B cell (primary cell): Measurements from ENCODE around the gene ADRA2A. TPM values are rescaled to one million over a fixed set of nuclear protein-coding genes. Genes with fewer than 3 reads are reported as not detected.

ENCODE experiments used
- ATAC-seq: fragments of 200-7000 bp; cut with Tn5 transposase; one replicate; pipeline ENCODE4 v1.10.0; 2021; ENCODE audit warnings: low read depth, mild to moderate bottlenecking, moderate number of reproducible peaks, moderate library complexity
- CTCF ChIA-PET: fragments of 350-600 bp; sonication (Branson Sonifier 250); formaldehyde crosslinking; loops from one replicate; lab custom pipeline; 2021; ENCODE audit warnings: antibody characterized with exemption, inconsistent platforms; lab: Charles Lee
- POLR2A ChIA-PET: fragments of 350-600 bp; sonication (Branson Sonifier 250); formaldehyde crosslinking; loops from one replicate; lab custom pipeline; 2021; ENCODE audit warnings: antibody characterized with exemption; lab: Charles Lee
- DNase-seq: peaks from one replicate; pipeline ENCODE4 v3.0.0; 2013
- H2AFZ ChIP-seq: 2 replicates; pipeline ENCODE4 v1.6.1; 2012; ENCODE audit warnings: mild to moderate bottlenecking, low read depth, low read length; ENCODE audit not compliant: insufficient read depth, poor library complexity, severe bottlenecking
- H3K27ac ChIP-seq, 2 donors: 1 replicate in 1 of 2; 2 replicates in 1 of 2; pipeline ENCODE4 v1.5.1; 2012 to 2013; ENCODE audit warnings: low read length in 2 of 2, mild to moderate bottlenecking in 2 of 2, moderate library complexity in 1 of 2
- H3K27me3 ChIP-seq, 4 experiments: fragments of 200-600 bp in 1 of 4; sonication (generic) in 1 of 4; replicated peaks in 1 of 4; 1 replicate in 2 of 4; 2 replicates in 2 of 4; pipeline versions ENCODE4 v1.6.1 to v1.7.0; 2013 to 2016; ENCODE audit warnings: low read length in 3 of 4, mild to moderate bottlenecking in 2 of 4, mixed read lengths in 1 of 4, moderate library complexity in 1 of 4; ENCODE audit not compliant: insufficient read depth in 4 of 4, control insufficient read depth in 3 of 4; ENCODE audit errors: control extremely low read depth in 1 of 4
- H3K36me3 ChIP-seq, 2 experiments: replicated peaks in 1 of 2; 1 replicate in 1 of 2; 2 replicates in 1 of 2; pipeline versions ENCODE4 v1.6.1 to v1.7.1; 2013; ENCODE audit warnings: low read length in 1 of 2; ENCODE audit not compliant: insufficient read depth in 2 of 2, control insufficient read depth in 1 of 2; ENCODE audit errors: control extremely low read depth in 1 of 2, extremely low read depth in 1 of 2
- H3K4me1 ChIP-seq, 2 donors: fragments of 200-600 bp in 1 of 2; sonication (generic) in 1 of 2; 1 replicate in 1 of 2; 2 replicates in 1 of 2; pipeline versions ENCODE4 v1.5.1 to v1.6.1; 2013 to 2017; ENCODE audit warnings: low read length in 2 of 2; ENCODE audit not compliant: control insufficient read depth in 2 of 2, insufficient read depth in 2 of 2
- H3K4me2 ChIP-seq: replicated peaks from 2 replicates; pipeline ENCODE3; 2012; ENCODE audit warnings: mild to moderate bottlenecking, low read depth, low read length; ENCODE audit not compliant: poor library complexity, severe bottlenecking
- H3K4me3 ChIP-seq, 5 experiments: fragments of 200-600 bp in 1 of 5; sonication (generic) in 1 of 5; 1 replicate in 3 of 5; 2 replicates in 2 of 5; pipeline versions ENCODE4 v1.5.1 to v1.7.0; 2011 to 2016; ENCODE audit warnings: low read length in 4 of 5, mild to moderate bottlenecking in 4 of 5, low read depth in 2 of 5, control low read depth in 1 of 5, moderate library complexity in 1 of 5; ENCODE audit not compliant: insufficient read depth in 1 of 5; ENCODE audit errors: control extremely low read depth in 1 of 5, extremely low read depth in 1 of 5
- H3K79me2 ChIP-seq: fragments of 200-600 bp; sonication (generic); one replicate; pipeline ENCODE4 v1.6.0; 2016; ENCODE audit warnings: low read length; ENCODE audit not compliant: control insufficient read depth, insufficient read depth
- H3K9ac ChIP-seq: fragments of 200-600 bp; sonication (generic); 2 replicates; pipeline ENCODE4 v1.6.1; 2017; ENCODE audit warnings: mild to moderate bottlenecking, low read length, moderate library complexity
- H3K9me3 ChIP-seq, 3 donors: one replicate each; pipeline versions ENCODE4 v1.6.1 to v1.7.1; 2013; ENCODE audit warnings: low read length in 2 of 3; ENCODE audit not compliant: control insufficient read depth in 2 of 3, insufficient read depth in 1 of 3; ENCODE audit errors: control extremely low read depth in 1 of 3
- H4K20me1 ChIP-seq: 2 replicates; pipeline ENCODE4 v1.6.0; 2012; ENCODE audit warnings: mild to moderate bottlenecking, low read length; ENCODE audit not compliant: insufficient read depth, control insufficient read depth, poor library complexity, severe bottlenecking
- H3K27ac Mint-ChIP-seq: one replicate; pipeline ENCODE4 v1.8.0; 2021; ENCODE audit warnings: mixed read lengths
- H3K27me3 Mint-ChIP-seq: one replicate; pipeline ENCODE4 v1.8.0; 2021; ENCODE audit warnings: mixed read lengths
- H3K4me1 Mint-ChIP-seq: one replicate; pipeline ENCODE4 v1.8.0; 2021; ENCODE audit warnings: mixed read lengths
- H3K4me3 Mint-ChIP-seq: one replicate; pipeline ENCODE4 v1.8.0; 2021; ENCODE audit warnings: mixed read lengths
- H3K9me3 Mint-ChIP-seq: one replicate; pipeline ENCODE4 v1.8.0; 2022; ENCODE audit warnings: mixed read lengths; ENCODE audit not compliant: insufficient read depth
- EZH2 ChIP-seq: IDR thresholded peaks from 2 replicates; pipeline ENCODE4 v1.6.1; 2012; ENCODE audit warnings: borderline replicate concordance, low read depth, mild to moderate bottlenecking, moderate library complexity, low read length; ENCODE audit not compliant: insufficient read depth, poor library complexity, severe bottlenecking
- intact Hi-C: fragments of 100-400 bp; cut with micrococcal nuclease; formaldehyde crosslinking; loops from one replicate; pipeline ENCODE4 v1.10.0; 2022
- polyA plus RNA-seq: library from polyadenylated mRNA; depleted of rRNA; stranded (reverse); fragments of >200 nt; gene quantifications from 2 replicates; pipeline ENCODE4 v1.2.3, GENCODE V29; 2012
- total RNA-seq, 2 donors: library from RNA; stranded (reverse); fragments of 120-200 nt in 1 of 2; gene quantifications; 1 replicate in 1 of 2; 2 replicates in 1 of 2; pipeline versions ENCODE4 v1.2.3 to v1.2.4, GENCODE V29; 2013 to 2022
- TF ChIP-seq, protein P1 (sequence below): fragments of 200-600 bp; IDR thresholded peaks from one replicate; pipeline ENCODE4 v1.8.0; 2022; ENCODE audit warnings: antibody characterized with exemption, mild to moderate bottlenecking

ADRA2A gene
- total and polyA plus RNA-seq, 2 donors (not counting 1 experiment from before 2014, with no cell fraction given), result 0.01 TPM; not detected in 1

DNA sequence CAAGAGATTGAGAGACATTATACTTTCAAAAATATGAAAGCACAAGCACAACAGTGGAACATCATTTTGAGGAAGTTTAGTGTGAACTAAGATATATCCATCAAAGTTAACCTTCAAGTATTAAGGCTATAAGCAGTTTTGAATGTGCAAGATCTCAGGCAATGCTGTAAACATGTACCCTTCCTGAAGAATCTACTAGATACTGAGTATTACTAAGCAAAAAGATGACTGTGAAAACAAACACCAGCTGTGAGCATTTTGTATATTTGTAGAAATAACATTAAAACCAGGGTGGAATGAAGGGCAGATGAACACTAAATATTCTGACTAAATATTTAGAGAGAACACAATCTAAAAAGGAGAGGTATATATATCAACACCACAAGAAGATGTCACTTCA is 41.3 kb upstream of the ADRA2A start:
- TF ChIP-seq, protein P1, sequence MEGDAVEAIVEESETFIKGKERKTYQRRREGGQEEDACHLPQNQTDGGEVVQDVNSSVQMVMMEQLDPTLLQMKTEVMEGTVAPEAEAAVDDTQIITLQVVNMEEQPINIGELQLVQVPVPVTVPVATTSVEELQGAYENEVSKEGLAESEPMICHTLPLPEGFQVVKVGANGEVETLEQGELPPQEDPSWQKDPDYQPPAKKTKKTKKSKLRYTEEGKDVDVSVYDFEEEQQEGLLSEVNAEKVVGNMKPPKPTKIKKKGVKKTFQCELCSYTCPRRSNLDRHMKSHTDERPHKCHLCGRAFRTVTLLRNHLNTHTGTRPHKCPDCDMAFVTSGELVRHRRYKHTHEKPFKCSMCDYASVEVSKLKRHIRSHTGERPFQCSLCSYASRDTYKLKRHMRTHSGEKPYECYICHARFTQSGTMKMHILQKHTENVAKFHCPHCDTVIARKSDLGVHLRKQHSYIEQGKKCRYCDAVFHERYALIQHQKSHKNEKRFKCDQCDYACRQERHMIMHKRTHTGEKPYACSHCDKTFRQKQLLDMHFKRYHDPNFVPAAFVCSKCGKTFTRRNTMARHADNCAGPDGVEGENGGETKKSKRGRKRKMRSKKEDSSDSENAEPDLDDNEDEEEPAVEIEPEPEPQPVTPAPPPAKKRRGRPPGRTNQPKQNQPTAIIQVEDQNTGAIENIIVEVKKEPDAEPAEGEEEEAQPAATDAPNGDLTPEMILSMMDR, result no peak
- TF ChIP-seq EZH2, result no peak
- POLR2A ChIA-PET, result no interaction called here
- Histone ChIP-seq H3K36me3 (no peaks in the 10 kb centered on the region), H2AFZ (no peak overlapping the region), H3K9ac (no peak overlapping the region), H3K9me3 (peaks cover 10 to 34% (median 33%) of the 10 kb centered on the region in 3 donors), H3K79me2 (no peaks in the 10 kb centered on the region), H3K4me3 (no peak overlapping the region), H3K4me2 (no peak overlapping the region), H4K20me1 (no peaks in the 10 kb centered on the region), H3K4me1 (no peaks in the 10 kb centered on the region), H3K27me3 (no peaks in the 10 kb centered on the region), H3K27ac (no peak overlapping the region)
- no peak overlapping the region for H3K27ac Mint-ChIP-seq
- intact Hi-C loops, result no loop called here
- H3K9me3 Mint-ChIP-seq, result peaks cover 19% of the 10 kb centered on the region
- no peak overlapping the region for H3K4me3 Mint-ChIP-seq
- DNase-seq (no peak), ATAC-seq (no peak)
- H3K27me3 Mint-ChIP-seq, result no peaks in the 10 kb centered on the region
- peaks cover 2% of the 10 kb centered on the region for H3K4me1 Mint-ChIP-seq
- CTCF ChIA-PET, result no interaction called here

- no peaks in the 10 kb centered on the region for H3K4me1 Mint-ChIP-seq
- CTCF ChIA-PET, result interaction anchor here (0.6 to 0.7 kb wide), 2 partner anchors 24 to 279 kb away, joined by 3 read pairs; no protein-coding TSS in a partner anchor
Measured at GRCh38 chr10:111037858-111038257, 39.0 kb upstream of the ADRA2A start.

More at GRCh38 chr10:111037858-111038257, 39.0 kb upstream of the ADRA2A start:
- Histone ChIP-seq H3K27ac (no peak overlapping the region), H2AFZ (no peak overlapping the region), H3K79me2 (no peaks in the 10 kb centered on the region), H3K9me3 (peaks cover 13 to 42% (median 31%) of the 10 kb centered on the region in 3 donors), H3K4me1 (no peaks in the 10 kb centered on the region), H3K4me3 (no peak overlapping the region), H3K27me3 (no peaks in the 10 kb centered on the region), H3K9ac (no peak overlapping the region), H3K4me2 (no peak overlapping the region), H3K36me3 (no peaks in the 10 kb centered on the region), H4K20me1 (no peaks in the 10 kb centered on the region)
- no peak for DNase-seq
- H3K27ac Mint-ChIP-seq, result no peak overlapping the region
- TF ChIP-seq, protein P1, result no peak
- TF ChIP-seq EZH2, result no peak
- intact Hi-C loops, result no loop called here
- no peak overlapping the region for H3K4me3 Mint-ChIP-seq
- POLR2A ChIA-PET, result no interaction called here
- peaks cover 12% of the 10 kb centered on the region for H3K27me3 Mint-ChIP-seq
- peaks cover 24% of the 10 kb centered on the region for H3K9me3 Mint-ChIP-seq
- ATAC-seq, result no peak
